Measurements from ENCODE around the gene IL1RL2.

The IL1RL2 gene

DNA sequence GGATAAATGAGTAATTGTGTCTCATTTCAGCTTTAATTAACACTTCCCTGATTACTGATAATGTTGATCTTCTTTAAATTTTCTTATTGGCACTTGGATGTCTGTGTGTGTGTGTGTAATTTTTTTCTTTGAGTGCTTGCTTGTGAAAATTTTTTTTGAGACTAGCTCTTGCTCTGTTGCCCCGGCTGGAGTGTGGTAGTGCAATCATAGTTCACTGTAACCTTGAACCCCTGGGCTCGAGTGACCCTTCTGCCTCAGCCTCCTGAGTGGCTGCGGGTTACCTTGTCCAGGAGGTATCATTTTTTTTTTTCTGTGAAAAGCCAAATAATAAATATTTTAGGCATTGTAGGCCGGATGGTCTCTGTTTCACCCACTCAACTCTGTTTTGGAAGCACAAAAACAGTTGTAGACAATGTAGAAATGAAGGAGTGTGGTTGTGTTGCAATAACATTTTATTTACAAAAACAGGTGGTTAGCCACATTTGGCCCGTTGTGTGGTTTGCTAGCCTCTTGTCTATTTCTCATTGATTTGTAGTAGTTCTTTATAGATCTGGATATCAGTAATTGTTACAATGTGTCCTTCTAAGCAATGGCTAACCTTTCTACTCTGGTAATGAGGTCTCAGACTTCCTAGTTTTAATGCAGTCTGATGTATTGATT lies 7.9 kb downstream of the IL1RL2 start:
- DNase-seq (ENCODE audit: low read depth): no peak

DNA sequence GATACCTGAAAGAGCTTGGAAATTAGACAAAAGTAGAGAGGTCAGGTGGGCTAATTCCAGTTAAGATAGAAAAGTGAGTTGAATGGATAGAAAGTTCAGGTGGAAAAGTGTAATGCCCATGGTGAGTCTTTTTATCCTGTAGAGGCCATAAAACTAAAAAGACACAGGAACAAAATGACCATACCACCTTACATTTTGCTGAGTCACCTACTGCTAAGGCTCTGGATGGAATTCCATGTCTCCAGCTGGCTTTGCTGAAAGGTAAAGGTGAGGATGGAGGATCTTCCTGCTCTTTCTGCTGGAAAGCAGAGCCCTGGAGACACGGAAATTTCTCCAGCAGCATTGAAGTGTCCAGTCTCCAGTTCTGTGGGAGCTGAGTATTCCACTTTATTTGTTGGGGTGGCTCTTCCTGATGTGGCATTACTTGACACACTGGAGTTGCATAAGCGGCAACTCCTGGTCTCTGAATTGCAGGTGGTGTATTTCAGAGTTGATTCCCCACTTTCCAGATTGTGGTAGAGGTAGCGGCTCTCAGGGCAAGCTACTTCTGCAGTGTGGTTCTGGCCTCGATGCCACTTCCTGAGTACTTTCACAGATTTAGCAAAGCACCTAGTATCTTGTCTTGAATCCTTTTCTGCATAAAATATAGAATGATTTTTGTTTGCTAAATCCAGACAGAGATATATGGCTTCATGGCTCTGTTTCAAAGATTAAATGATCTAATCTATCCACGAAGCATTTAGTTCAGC lies 10.7 kb downstream of the IL1RL2 start:
- DNase-seq (ENCODE audit: low read depth): no peak

- no peak for DNase-seq (ENCODE audit: low read depth)
Measured at GRCh38 chr2:102200539-102200938, 13.7 kb downstream of the IL1RL2 start.

GRCh38 chr2:102204638-102205037 lies 17.8 kb downstream of the IL1RL2 start:
- no peak for DNase-seq (ENCODE audit: low read depth)

DNA sequence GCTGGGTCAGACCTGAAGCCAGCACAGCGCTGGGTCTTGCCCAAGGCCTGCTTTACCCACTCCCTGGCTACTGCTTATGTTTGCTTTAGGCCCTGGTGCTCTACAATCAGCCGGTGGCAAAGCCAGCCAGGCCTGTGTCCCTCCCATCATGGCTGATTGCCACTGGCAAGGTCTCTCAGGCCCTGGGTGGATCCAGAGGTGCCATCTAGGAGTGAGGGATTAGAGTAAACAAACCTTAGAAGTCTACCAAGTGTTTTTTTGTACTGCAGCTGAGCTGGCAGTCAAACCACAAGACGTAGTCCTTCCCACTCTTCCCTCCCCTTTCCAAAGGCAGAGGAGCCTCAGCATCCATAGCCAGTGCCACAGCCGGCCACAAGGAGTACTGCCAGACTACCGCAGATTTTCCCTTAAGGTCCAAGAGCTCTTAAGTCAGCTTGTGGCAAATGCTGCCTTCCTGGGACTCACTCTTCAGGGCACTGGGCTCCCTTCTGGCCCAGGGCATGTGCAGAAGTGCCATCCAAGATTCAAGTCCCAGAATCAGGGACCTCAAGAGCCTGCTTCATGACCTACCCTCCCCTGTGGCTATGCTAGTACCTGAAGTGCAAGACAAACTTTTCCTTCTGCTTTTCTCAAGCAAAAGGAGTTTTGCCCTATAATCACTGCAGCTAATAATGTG lies 20.0 kb downstream of the IL1RL2 start:
- DNase-seq (ENCODE audit: low read depth): no peak

DNA sequence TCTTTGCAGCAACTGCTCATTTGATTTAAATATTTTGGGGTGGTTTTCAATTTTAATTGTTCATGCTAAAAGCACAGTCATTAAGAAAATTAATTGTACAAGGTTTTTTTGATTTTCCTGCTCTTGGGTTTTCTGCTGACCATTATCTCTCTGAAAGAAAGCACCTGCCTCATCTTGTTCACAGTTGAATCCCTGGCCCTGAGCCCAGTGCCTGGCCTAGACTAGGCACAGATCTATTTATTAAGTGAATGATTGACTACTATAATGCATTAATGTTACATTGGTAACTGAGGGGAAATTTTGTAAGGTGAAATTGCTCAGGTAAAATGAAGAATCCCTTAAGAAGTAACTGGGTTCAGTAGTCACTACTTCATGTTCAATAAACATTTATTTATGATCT lies 22.0 kb downstream of the IL1RL2 start:
- no peak for DNase-seq (ENCODE audit: low read depth)

GRCh38 chr2:102209474-102209873 lies 22.7 kb downstream of the IL1RL2 start:
- no peak for DNase-seq (ENCODE audit: low read depth)

GRCh38 chr2:102217032-102217431 lies 30.2 kb downstream of the IL1RL2 start:
- no peak for DNase-seq (ENCODE audit: low read depth)

GRCh38 chr2:102224824-102225739 lies 38.3 kb downstream of the IL1RL2 start:
- no peak for DNase-seq (ENCODE audit: low read depth)

DNA sequence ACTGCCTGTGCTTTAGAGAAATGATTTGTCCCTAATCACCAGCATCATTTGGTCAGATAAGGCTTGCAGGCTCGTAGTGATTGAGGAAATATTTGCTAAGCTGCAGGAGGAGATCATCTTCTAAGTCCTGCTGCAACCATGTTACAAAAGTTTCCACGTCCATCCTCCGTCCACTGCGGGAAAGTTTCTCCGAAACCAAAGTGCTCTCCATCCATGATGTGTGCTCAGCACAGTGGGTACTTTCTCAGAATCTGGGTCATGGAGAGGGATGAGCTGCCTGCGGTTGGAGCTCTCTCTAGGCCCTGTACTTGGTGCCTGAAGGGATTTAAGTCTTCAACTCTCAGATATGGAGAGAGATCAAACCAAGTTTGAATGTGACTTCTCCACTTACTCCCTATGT lies 39.3 kb downstream of the IL1RL2 start:
- DNase-seq (ENCODE audit: low read depth): no peak

GRCh38 chr2:102226612-102227391 lies 40.0 kb downstream of the IL1RL2 start:
- DNase-seq (ENCODE audit: low read depth): no peak

GRCh38 chr2:102229141-102229769 lies 42.4 kb downstream of the IL1RL2 start:
- DNase-seq (ENCODE audit: low read depth): no peak

DNA sequence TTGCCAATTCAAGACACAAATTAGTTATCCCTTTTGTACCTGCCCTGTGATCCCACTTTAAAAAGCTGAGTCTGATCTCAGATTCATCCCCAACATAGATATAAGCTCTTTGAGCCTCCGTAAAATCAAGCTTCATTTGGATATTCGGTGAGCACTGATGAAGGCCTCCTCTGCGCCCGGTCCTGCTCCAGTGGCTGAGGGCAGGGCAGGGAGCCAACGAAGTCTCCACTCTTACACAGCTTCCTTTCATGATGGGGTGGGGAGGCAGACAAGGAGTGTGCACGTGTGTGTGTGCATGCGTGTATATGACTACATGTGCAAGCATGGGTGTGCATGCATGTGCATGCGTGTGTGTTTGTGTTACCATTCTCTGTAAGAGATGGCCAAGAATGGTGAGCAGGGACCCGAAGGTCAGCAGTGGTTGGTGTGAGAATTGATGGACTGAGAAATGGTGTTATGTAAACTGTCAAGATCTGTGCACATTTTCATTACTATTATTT lies 43.6 kb downstream of the IL1RL2 start:
- DNase-seq (ENCODE audit: low read depth): no peak

DNA sequence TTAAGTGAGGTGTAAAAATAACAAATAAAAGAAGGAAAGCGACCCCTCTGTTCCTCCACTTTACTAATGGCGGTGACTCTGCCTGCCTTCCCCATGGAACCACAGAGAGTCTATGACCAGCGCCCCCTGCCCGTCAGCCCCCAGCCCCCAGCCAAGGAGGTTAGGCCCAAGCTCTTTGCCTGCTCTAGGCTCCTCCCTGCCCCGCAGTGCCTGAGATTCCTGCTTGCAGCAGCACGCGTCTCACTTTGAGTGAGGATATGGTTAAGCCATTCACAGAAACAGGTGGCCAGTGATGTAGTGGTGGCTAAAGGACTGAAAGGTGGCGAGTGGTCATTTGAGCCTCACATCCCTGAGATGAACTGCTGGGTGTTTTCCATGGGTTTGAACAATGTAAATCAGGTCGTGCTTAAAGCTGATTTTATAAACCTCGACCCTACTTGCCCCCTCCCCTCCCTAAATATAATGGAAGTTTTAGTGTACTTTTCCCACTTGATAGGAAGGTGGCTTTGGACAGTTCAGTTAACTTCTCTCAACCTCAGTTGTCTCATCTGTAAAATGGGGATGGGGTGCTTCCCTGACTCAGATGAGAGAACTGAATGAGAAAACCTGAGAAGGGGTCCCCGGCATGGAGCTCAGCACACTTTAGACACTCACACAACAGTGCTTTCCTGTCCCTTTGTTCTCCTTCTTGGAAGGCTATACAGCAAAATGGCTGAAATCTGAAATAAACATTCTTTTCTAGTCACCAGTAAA lies 46.5 kb downstream of the IL1RL2 start:
- no peak for DNase-seq (ENCODE audit: low read depth)

- DNase-seq (ENCODE audit: low read depth): no peak
Measured at GRCh38 chr2:102235042-102235473, 48.2 kb downstream of the IL1RL2 start.

DNA sequence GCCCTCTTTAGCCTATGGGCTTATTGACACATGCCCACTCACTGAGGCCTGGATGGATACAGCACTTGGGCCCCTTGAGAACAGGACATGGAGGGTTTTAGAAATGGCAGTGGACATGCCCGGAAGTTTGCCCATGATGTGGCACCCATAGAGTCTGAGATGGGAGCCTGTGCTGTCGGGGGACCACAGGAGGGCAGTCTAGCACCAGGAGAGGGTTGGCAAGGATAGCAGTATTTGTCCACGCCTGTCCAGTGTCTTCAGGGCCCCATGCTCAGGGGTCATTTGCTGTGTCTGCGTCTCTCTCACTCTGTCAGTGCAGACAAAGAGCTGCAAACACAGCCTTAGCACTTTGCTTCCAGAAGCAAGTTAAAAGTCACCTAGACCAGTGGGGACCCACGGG lies 48.7 kb downstream of the IL1RL2 start:
- DNase-seq (ENCODE audit: low read depth): no peak

GRCh38 chr2:102236132-102236531 lies 49.3 kb downstream of the IL1RL2 start:
- DNase-seq (ENCODE audit: low read depth): no peak

DNA sequence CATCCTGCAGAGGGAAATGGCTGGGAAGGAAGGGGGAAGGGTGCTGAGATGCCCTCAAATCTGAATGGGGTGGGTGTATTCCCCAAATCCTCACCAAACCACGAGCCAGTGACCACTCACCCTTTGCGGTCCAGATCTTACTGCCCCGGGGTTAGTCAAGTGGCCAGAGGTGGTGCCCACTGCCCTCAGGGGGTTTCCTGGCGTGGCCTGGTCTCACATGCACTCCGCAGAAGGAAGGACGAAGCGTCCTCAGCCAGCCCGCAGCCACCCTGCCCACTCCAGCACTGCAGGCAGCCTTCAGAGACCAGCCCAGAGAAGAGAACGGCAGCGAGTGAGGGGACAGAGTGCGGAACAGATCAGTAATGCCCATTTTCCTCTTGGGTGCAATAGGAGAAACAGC lies 50.4 kb downstream of the IL1RL2 start:
- DNase-seq (ENCODE audit: low read depth): no peak

- no peak for DNase-seq (ENCODE audit: low read depth)
Measured at GRCh38 chr2:102238039-102238756, 51.4 kb downstream of the IL1RL2 start.
